Colonic mucosa (tissue), 4 donors: ENCODE measurements around the gene WASF1. TPM values are rescaled to one million over a fixed set of nuclear protein-coding genes. Genes with fewer than 3 reads are reported as not detected.

Experiments
- DNase-seq: peaks from one replicate; pipeline ENCODE4 v3.0.0-alpha.2; 2020
- H3K27ac ChIP-seq: fragments of 200-600 bp; one replicate; pipeline ENCODE4 v1.8.0; 2021
- H3K27me3 ChIP-seq: fragments of 200-600 bp; one replicate; pipeline ENCODE4 v1.8.0; 2021
- H3K36me3 ChIP-seq: fragments of 200-600 bp; one replicate; pipeline ENCODE4 v1.8.0; 2021
- H3K4me1 ChIP-seq: fragments of 200-600 bp; one replicate; pipeline ENCODE4 v1.8.0; 2021; ENCODE audit warnings: mild to moderate bottlenecking
- H3K4me3 ChIP-seq: fragments of 200-600 bp; one replicate; pipeline ENCODE4 v1.8.0; 2021
- H3K9ac ChIP-seq, 2 donors: one replicate each; pipeline ENCODE4 v1.7.0; 2013; ENCODE audit warnings: control low read depth in 2 of 2, low read depth in 2 of 2, low read length in 2 of 2
- H3K9me3 ChIP-seq: fragments of 200-600 bp; one replicate; pipeline ENCODE4 v1.8.0; 2021
- intact Hi-C: fragments of 100-400 bp; cut with DNase I; formaldehyde crosslinking; loops from one replicate; pipeline ENCODE4 v1.14.1; 2022
- total RNA-seq, 2 donors: library from RNA; stranded (reverse); fragmentation: NEBNext Ultra II Directional in 1 of 2; extraction: Animal tissue kit (Norgen Biotek cat#: 25700) in 1 of 2; gene quantifications; one replicate each; pipeline ENCODE4 v1.2.1, GENCODE V29; 2021
- TF ChIP-seq, protein P1 (sequence below): fragments of 200-600 bp; IDR thresholded peaks from one replicate; pipeline ENCODE4 v1.8.0; 2022; ENCODE audit warnings: antibody characterized with exemption, mild to moderate bottlenecking
- donor health status: healthy.
- donor health status: DM: no; HTN: no; CAD: no.
- donor health status: DM: no; HTN: no; CAD: no.

The WASF1 gene
- total RNA-seq, 2 donors from 2014 or later: 2.2 to 4.8 TPM

DNA sequence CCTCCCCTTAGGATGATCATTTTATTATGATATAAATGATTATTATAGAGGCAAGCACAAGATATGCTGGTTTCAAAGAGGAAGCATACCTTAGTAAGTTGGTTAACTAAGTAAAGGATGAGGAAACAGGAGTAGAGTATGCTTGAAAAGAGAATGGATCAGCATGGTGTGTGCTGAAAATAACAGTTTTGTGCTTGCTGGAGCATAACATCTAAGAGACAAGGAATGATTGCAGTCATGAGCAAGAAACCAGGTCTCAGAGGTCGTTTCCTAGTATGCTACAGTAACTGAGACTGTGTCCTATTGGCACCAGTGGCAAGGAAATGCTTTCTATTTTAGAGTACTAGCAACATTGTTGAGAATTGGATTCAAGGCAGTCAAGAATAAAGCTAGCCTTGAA, 34.9 kb upstream of the WASF1 start:
- no peaks in the 10 kb centered on the region for H3K27me3 ChIP-seq
- TF ChIP-seq, protein P1, sequence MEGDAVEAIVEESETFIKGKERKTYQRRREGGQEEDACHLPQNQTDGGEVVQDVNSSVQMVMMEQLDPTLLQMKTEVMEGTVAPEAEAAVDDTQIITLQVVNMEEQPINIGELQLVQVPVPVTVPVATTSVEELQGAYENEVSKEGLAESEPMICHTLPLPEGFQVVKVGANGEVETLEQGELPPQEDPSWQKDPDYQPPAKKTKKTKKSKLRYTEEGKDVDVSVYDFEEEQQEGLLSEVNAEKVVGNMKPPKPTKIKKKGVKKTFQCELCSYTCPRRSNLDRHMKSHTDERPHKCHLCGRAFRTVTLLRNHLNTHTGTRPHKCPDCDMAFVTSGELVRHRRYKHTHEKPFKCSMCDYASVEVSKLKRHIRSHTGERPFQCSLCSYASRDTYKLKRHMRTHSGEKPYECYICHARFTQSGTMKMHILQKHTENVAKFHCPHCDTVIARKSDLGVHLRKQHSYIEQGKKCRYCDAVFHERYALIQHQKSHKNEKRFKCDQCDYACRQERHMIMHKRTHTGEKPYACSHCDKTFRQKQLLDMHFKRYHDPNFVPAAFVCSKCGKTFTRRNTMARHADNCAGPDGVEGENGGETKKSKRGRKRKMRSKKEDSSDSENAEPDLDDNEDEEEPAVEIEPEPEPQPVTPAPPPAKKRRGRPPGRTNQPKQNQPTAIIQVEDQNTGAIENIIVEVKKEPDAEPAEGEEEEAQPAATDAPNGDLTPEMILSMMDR: no peak
- no peak for DNase-seq
- intact Hi-C loops: no loop called here
- H3K4me3 ChIP-seq: no peak overlapping the region
- no peak overlapping the region for H3K9ac ChIP-seq
- H3K4me1 ChIP-seq: no peaks in the 10 kb centered on the region
- H3K36me3 ChIP-seq: peaks cover 7% of the 10 kb centered on the region
- H3K27ac ChIP-seq: no peak overlapping the region
- no peaks in the 10 kb centered on the region for H3K9me3 ChIP-seq

DNA sequence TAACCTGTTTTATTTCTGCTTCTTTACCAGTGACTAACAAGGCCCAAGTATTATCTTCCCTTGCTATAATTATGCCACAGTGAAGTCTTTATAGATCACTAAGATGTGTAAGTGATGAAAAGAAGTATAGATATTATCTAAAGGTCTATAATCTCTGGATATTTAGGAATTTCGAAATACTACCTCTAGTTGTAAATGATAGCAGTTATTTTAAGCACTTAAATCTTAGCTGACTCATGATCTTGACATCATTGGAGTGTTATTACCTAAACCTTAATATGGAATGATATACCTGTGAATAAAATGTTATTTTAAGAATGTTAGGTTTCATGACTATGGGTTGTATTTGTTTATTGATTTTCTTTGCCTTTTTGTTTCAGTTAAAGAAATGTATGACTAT, 32.3 kb upstream of the WASF1 start:
- Histone ChIP-seq H3K4me1 (no peaks in the 10 kb centered on the region), H3K9me3 (no peaks in the 10 kb centered on the region), H3K9ac (no peak overlapping the region), H3K27me3 (no peaks in the 10 kb centered on the region), H3K4me3 (no peak overlapping the region), H3K36me3 (peaks cover 7% of the 10 kb centered on the region), H3K27ac (no peak overlapping the region)
- intact Hi-C loops: no loop called here
- TF ChIP-seq, protein P1: no peak
- no peak for DNase-seq

DNA sequence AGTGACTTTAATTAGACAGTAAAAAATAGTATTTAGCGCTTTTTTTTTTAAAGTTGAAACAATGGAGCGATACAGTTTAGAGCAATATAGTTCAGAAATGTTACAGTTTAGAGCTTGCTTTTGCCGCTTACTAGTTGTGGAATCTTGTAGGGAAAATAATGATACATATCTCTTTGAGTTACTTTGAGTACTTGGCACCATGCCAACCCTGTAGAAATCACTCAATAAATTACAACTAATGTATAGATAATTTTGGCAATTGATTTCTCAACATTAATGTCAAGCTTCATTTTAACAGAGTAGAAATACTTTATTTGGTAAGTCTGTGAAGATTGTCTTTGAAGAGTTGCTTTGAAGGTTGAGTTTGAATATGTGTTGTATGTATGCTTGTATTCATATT, 28.2 kb upstream of the WASF1 start:
- Histone ChIP-seq H3K4me3 (no peak overlapping the region), H3K9me3 (no peaks in the 10 kb centered on the region), H3K27me3 (no peaks in the 10 kb centered on the region), H3K4me1 (no peaks in the 10 kb centered on the region), H3K36me3 (peaks cover 7% of the 10 kb centered on the region), H3K9ac (no peak overlapping the region), H3K27ac (no peak overlapping the region)
- intact Hi-C loops: no loop called here
- TF ChIP-seq, protein P1: no peak
- DNase-seq: no peak

DNA sequence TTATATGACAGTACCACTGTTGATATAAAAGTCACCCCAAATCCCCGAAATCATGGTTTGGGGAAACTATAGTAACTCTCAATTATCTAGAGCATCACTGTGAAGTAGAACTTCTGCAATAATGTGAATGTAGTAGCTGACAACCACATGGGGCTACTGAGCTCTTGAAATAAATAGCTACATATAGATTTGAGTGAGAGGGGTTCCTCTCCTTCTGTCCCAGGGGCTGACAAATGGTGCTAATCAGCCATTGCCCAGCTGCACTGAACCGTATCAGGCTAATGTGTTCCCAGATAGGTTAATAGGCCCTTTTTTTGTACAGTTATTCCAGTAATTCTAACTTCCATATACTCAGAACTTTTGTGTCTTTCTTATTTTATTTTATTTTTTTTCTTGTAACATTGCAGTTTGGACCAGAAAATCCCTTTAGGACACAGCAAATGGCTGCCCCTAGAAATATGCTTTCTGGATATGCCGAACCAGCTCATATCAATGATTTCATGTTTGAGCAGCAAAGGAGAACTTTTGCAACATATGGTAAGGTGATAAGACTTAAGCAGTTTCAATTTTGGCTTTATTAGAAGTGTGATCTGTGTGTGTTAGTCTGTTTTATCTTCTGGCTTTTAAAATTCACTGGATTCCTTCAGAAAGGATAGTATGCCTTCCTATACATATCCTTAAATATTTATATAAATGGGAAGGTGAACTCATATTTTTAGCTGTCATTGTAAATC, 21.8 kb upstream of the WASF1 start:
- DNase-seq: no peak
- Histone ChIP-seq H3K27me3 (no peaks in the 10 kb centered on the region), H3K36me3 (no peaks in the 10 kb centered on the region), H3K9ac (no peak overlapping the region), H3K27ac (no peak overlapping the region), H3K9me3 (no peaks in the 10 kb centered on the region), H3K4me3 (no peak overlapping the region), H3K4me1 (no peaks in the 10 kb centered on the region)
- intact Hi-C loops: no loop called here
- TF ChIP-seq, protein P1: no peak

DNA sequence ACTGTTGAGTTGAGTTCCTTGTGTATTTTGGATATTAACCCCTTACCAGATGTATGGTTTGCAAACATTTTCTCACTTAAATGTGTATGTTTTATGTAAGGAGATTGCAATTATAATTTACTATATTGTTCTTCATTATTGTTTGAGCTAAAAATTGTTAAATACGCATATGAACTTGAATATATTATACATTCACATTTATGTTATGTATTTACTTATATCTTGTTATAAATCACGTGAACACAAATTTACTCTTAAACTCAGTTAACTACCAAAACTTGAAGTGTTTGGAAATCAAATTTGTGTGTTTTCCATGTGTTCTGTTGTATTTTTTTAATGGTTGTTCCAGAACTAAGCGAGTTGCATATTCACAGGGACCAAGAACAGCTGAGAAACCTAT, 19.1 kb upstream of the WASF1 start:
- no peak overlapping the region for H3K9ac ChIP-seq
- H3K36me3 ChIP-seq: no peaks in the 10 kb centered on the region
- no peaks in the 10 kb centered on the region for H3K9me3 ChIP-seq
- no peaks in the 10 kb centered on the region for H3K4me1 ChIP-seq
- intact Hi-C loops: no loop called here
- H3K27me3 ChIP-seq: no peaks in the 10 kb centered on the region
- no peak overlapping the region for H3K27ac ChIP-seq
- no peak overlapping the region for H3K4me3 ChIP-seq
- TF ChIP-seq, protein P1: no peak
- no peak for DNase-seq
